GM18519 (cell line): ENCODE data around the gene TMEM94.

Experiments used
- ATAC-seq: cut with Tn5 transposase; IDR thresholded peaks from one replicate; pipeline ENCODE4 v1.9.1; 2021; ENCODE audit warnings: mild to moderate bottlenecking, moderate library complexity; ENCODE audit not compliant: unreplicated experiment, low FRiP score

Gene TMEM94

DNA sequence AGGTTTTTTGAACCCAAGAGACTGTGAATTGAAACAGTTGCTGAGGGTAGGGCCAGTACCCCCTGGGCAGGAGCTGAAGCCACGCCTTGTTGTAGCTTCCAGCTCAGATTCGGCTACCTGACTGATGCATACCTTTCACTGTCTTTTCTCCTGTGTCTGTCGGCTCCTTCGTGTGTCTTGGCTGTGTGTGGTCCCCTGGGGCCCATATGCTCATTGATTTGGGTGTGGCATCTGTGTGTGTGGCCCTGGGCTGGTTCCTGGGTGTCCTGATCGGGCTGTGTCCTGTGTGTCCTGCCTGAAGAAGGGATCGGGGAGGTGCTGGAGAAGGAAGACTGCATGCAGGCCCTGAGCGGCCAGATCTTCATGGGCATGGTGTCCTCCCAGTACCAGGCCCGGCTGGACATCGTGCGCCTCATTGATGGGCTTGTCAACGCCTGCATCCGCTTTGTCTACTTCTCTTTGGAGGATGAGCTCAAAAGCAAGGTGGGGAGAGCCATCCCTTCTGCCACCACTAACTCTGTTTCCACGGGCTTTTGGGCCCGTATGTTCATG, 38.0 kb downstream of the TMEM94 start:
- ATAC-seq, result no peak

DNA sequence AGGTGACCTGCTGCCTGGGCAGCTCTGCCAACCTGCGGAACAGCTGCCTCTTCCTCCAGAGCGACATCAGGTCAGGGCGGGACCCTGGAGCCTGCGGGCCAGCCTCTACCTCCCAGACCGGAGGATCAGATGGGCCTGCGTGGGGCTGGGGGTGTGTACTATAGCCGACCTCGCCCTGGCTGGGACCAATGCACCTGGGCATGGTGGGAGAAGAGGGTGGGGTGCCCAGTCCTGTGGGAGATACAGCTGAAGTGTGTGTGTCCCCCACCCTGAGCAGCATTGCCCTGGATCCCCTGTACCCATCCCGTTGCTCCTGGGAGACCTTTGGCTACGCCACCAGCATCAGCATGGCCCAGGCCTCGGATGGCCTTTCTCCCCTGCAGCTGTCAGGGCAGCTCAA, 39.6 kb downstream of the TMEM94 start:
- ATAC-seq, result no peak

GRCh38 chr17:75498039-75498725, 41.7 kb downstream of the TMEM94 start:
- no peak for ATAC-seq

DNA sequence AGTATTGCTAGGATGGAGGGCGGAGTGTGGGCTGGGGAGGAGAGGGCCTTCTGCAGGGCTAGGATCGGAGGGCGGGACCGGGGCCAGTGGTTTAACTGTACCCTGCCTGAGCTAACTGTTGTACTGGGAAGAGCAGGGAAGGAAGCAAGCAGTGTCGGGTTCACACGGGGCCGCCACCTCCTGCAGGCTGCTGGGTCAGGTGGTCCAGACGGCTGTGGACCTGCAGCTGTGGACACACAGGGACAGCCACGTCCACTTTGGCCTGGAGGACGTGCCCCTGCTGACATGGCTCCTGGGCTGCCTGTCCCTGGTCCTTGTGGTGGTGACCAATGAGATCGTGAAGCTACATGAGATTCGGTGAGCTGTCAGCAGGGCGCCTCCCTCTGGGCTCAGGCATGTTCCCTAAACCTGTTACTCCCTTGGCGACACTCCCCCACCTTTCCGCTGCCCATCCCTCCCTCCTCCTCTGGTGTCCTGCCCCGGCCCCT, 42.3 kb downstream of the TMEM94 start:
- no peak for ATAC-seq

DNA sequence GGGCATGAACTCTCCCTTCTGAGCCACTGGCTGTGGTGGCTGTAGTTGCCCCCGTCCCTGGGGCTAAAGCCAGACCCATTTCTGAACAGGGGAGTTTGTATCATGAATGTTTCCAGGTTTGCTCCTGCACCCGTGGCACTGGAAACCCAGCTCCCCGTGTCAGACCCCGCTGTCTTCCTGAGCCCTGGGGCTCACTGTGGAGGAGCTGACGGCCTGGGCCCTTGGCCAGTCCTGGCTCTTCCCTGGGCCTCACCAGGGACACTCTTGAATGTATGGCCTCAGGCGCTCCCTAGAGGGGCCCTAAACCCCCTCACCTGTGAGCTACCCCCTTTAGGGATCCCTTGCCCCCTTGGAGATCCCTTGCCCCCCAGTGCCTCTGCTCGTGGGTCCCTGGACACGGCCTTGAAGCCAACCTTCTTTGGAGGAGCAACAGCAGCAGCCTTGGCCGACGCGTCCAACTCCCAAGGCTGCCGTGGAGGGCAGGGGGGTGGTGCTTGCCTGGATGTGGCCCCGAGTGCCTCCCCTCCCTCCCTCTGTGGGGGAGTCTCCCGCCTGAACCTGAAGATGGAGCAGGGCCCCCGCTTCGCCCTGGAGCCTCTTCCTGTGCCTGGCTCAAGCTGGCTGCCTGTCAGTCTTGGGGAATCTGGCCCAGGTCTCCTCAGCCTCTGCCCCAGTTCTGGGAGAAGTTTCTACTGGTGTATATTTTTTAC, 43.0 kb downstream of the TMEM94 start:
- no peak for ATAC-seq

DNA sequence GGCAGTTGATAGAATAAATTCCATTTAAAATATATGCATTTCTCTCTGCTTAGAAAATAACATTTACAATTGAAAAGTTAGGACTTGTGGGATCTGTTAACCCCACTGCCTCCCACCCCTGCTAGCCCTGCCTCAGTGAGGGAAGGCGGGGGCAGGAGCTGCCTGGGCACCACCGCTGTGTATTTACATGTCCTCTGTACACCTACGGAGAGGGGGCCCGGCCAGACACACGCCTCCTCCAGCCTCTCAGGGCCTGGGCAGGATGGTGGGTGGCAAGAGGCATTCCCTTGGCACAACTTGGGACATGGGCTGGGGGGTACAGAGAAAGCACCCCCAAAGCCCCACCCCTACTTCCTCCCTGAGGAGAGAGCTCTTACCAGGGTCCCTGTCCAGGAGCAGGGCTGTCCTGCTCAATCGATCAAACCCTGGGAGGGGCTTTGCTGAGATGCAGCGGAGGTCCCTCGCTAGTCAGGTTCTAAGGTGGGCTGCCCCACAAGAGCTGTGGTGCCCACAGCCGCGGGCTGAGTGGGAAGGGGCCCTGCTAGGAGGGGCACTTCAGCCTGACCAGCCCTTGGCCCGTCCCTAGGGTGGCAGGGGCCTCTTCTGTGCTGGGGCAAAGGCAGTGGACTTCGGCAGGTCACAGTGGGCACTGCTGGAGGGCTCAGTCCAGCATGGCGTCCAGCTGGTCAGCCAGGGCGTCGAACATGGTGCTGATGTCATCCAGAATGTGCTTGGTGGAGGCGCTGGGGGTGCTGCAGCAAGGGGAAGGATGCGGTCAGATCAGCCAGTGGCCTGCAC, 44.2 kb downstream of the TMEM94 start:
- no peak for ATAC-seq

DNA sequence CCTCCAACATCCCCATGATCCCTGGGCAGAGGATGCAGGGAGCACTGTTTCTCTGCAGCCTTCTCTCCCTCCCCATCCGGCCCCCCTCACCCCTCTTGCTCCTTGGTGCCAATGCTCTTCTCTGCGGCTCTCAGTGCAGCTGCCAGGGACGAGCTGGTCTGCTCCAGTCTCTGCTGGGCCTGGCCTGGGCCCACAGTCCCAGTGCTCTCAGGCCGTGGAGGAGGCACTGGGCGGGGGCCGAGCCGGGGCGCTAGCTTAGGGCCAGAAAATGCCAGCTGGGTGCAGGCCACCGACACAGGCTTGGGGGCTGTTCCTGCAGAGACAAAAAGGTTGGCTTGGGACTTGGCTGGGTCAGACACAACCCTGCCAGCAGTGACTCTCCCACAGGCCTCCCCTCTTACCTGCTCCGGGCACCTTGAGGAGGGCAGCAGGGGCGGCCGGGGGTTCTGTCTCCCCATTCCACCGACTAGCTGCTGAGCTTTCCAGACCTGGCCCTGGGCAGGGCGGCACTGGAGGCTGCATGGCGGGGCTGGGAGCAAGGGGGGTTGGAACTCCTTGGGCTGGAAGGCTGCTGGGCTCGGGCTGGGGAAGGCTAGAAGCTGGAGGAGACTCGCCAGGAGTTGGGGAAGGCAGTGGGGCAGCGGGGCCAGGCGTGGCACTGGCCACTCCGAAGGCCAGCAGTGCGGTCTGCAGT, 45.1 kb downstream of the TMEM94 start:
- ATAC-seq, result no peak

GRCh38 chr17:75502072-75502720, 45.8 kb downstream of the TMEM94 start:
- no peak for ATAC-seq

- ATAC-seq, result no peak
These were observed 46.4 kb downstream of the TMEM94 start for GRCh38 chr17:75502721-75503329.

DNA sequence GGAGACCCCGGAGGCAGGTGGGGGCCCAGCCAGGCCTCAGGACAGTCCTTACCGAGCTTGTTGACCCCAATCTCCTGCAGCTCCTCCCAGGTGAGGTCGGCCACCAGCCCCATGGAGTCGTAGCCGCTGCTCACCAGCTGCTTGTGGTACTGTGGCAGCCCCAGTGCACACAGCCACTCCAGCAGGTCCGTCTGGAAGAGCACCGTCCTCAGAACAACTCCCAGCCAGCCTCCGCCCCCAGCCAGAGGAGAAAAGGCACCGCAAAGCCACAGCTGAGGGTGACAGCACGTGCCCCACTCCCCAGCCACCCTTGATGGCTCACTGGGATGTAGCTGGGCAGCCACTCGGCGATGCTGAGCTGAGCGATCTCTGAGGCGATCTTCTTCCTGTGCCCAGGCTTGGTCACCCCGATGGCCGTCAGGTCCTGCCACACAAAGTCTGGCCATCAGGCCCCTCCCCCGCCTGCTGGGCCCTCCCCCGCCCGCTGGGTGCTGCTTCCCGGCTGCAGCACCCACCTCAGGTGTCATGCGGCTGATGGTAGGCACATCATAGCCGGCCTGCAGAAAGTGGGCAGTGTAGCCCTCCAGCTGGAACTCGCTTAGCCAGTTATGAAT, 47.0 kb downstream of the TMEM94 start:
- no peak for ATAC-seq

DNA sequence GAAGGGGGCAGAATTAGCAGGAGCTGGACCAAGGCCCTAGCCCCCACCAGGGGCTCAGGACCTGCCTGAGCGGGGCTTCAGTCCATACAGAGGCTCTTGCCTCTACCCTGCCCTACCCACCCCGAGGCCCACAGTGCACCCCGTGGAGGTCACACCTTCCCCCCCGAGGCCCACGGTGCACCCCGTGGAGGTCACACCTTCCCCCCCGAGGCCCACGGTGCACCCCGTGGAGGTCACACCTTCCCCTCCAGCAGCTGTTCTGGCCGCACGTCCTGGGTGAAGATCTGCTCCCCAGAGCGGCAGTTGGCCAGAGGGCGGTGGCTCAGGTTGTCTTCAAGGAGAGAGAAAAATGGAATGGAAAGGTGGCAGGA, 47.5 kb downstream of the TMEM94 start:
- no peak for ATAC-seq

DNA sequence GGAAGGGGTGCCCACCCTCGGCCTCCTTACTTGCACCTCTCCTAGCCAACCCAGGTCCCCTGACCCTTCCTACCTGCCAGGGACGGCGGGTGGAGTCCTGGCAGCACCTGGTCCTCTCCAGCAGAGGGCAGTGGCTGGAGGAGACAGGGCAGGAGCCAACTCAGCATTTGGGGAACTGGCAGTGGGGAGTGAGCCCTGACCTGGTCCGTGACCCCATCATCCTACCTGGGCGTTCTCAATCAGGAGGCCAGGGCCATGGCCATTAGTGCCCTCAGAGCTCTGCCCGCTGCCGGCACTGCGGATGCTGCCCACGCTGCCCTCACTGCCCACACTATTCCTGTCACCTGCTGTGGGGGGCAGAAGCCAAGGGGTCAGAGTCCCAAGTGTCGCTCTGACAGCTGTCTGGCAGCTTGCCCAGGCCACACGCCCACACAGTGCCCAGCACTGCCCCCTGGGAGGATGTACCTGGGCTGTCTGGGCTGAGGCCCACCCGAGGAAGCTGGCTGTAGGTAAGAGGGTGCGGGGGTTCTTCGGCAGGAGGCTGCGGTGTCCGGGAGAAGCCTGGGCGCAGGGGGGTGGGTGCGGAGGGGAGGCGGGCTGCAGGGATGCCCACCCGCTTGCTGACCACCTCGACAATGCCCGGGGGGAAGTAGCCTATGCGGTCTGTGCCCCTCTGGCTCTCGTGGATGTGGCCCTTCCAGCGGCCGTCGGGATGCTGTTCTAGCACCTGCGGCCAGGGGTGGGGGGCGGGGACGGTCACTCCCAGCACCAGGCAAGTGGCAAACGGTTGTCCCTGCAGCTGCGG, 48.1 kb downstream of the TMEM94 start:
- ATAC-seq, result no peak

GRCh38 chr17:75505152-75505409, 48.6 kb downstream of the TMEM94 start:
- no peak for ATAC-seq

GRCh38 chr17:75505640-75506039, 49.2 kb downstream of the TMEM94 start:
- no peak for ATAC-seq

GRCh38 chr17:75506134-75506533, 49.7 kb downstream of the TMEM94 start:
- no peak for ATAC-seq

GRCh38 chr17:75506888-75507287, 50.5 kb downstream of the TMEM94 start:
- ATAC-seq, result no peak

GRCh38 chr17:75507733-75508719, 51.6 kb downstream of the TMEM94 start:
- ATAC-seq, result no peak
